Loucy (cell line): ENCODE data around the gene HSPA14.

Experiments
- H2AFZ ChIP-seq: fragments of 200-600 bp; sonication (generic); 2 replicates; pipeline ENCODE4 v1.6.0; 2016; ENCODE audit warnings: antibody characterized with exemption, mild to moderate bottlenecking, low read length, moderate library complexity
- H3F3A ChIP-seq: fragments of 200-600 bp; 2 replicates; pipeline ENCODE4 v1.6.0; 2016; ENCODE audit warnings: antibody characterized with exemption, low read depth, mild to moderate bottlenecking
- H3K27me3 ChIP-seq: fragments of 200-600 bp; sonication (generic); 2 replicates; pipeline ENCODE4 v1.6.1; 2014; ENCODE audit warnings: low read length, mild to moderate bottlenecking; ENCODE audit not compliant: insufficient read depth, poor library complexity, severe bottlenecking
- H3K36me3 ChIP-seq: fragments of 200-600 bp; sonication (generic); 2 replicates; pipeline ENCODE4 v1.6.1; 2016; ENCODE audit warnings: low read length; ENCODE audit not compliant: insufficient read depth
- H3K4me1 ChIP-seq: fragments of 200-600 bp; sonication (generic); 2 replicates; pipeline ENCODE4 v1.5.1; 2014; ENCODE audit warnings: low read length, mild to moderate bottlenecking; ENCODE audit not compliant: insufficient read depth, poor library complexity, severe bottlenecking
- H3K4me2 ChIP-seq: fragments of 200-600 bp; sonication (generic); 2 replicates; pipeline ENCODE4 v1.6.0; 2014; ENCODE audit warnings: antibody characterized with exemption, low read length, low read depth, mild to moderate bottlenecking; ENCODE audit not compliant: poor library complexity, severe bottlenecking
- H3K4me3 ChIP-seq: fragments of 200-600 bp; sonication (generic); 2 replicates; pipeline ENCODE4 v1.5.1; 2014; ENCODE audit warnings: low read length, mild to moderate bottlenecking, mixed read lengths; ENCODE audit not compliant: poor library complexity, severe bottlenecking
- H3K79me2 ChIP-seq: fragments of 200-600 bp; sonication (generic); 2 replicates; pipeline ENCODE4 v1.6.1; 2014; ENCODE audit warnings: low read length; ENCODE audit not compliant: insufficient read depth
- H3K9ac ChIP-seq: fragments of 200-600 bp; sonication (generic); 2 replicates; pipeline ENCODE4 v1.6.0; 2014; ENCODE audit warnings: mild to moderate bottlenecking, low read depth, low read length, moderate library complexity; ENCODE audit not compliant: poor library complexity, severe bottlenecking
- H3K9me2 ChIP-seq: fragments of 200-600 bp; sonication (generic); replicated peaks from 2 replicates; pipeline ENCODE4 v1.6.1; 2016; ENCODE audit warnings: low read depth, low read length, mixed read lengths
- H3K9me3 ChIP-seq: fragments of 200-600 bp; sonication (generic); 2 replicates; pipeline ENCODE4 v1.6.1; 2014; ENCODE audit warnings: mild to moderate bottlenecking, antibody characterized with exemption, low read length, low read depth; ENCODE audit not compliant: insufficient read depth
- H4K20me1 ChIP-seq: fragments of 200-600 bp; sonication (generic); 2 replicates; pipeline ENCODE4 v1.6.0; 2014; ENCODE audit warnings: antibody characterized with exemption, low read length, mild to moderate bottlenecking; ENCODE audit not compliant: insufficient read depth, poor library complexity, severe bottlenecking
- EZH2phosphoT487 ChIP-seq: fragments of 200-600 bp; IDR thresholded peaks from 2 replicates; pipeline ENCODE4 v1.6.1; 2018; ENCODE audit warnings: antibody characterized with exemption, mild to moderate bottlenecking, moderate library complexity, borderline replicate concordance
- TF ChIP-seq, protein P1 (sequence below): fragments of 200-600 bp; sonication (generic); conservative IDR thresholded peaks from 2 replicates; pipeline ENCODE4 v1.5.1; 2014; ENCODE audit warnings: mild to moderate bottlenecking, antibody characterized with exemption, low read length

The HSPA14 gene

DNA sequence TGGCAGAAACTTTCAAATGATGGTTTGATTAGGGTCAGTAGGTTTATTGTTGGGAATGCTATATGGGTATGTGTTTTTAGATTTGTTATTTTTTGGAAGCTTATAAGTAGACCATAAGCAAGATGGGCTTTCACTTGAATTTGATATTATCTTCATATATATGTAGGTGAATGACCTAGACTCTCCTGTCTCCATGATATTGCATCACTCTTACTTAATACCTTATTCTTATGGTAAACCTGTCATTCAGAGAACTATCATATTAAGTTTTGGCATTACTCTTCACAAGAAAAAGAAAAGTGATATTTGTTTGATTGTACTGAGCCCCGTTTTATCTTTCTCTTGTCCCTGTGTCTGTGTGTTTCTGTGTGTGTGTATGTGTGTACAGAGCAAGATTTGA, 17.3 kb downstream of the HSPA14 start:
- no peak overlapping the region for H3K4me2 ChIP-seq
- no peaks in the 10 kb centered on the region for H4K20me1 ChIP-seq
- no peaks in the 10 kb centered on the region for H3K79me2 ChIP-seq
- H3K27me3 ChIP-seq = no peaks in the 10 kb centered on the region
- no peak overlapping the region for H3K9ac ChIP-seq
- no peaks in the 10 kb centered on the region for H3K9me2 ChIP-seq
- peaks cover 28% of the 10 kb centered on the region for H3K36me3 ChIP-seq
- H3K4me1 ChIP-seq = no peaks in the 10 kb centered on the region
- H3K9me3 ChIP-seq = no peaks in the 10 kb centered on the region
- H3K4me3 ChIP-seq = no peak overlapping the region
- TF ChIP-seq, protein P1, sequence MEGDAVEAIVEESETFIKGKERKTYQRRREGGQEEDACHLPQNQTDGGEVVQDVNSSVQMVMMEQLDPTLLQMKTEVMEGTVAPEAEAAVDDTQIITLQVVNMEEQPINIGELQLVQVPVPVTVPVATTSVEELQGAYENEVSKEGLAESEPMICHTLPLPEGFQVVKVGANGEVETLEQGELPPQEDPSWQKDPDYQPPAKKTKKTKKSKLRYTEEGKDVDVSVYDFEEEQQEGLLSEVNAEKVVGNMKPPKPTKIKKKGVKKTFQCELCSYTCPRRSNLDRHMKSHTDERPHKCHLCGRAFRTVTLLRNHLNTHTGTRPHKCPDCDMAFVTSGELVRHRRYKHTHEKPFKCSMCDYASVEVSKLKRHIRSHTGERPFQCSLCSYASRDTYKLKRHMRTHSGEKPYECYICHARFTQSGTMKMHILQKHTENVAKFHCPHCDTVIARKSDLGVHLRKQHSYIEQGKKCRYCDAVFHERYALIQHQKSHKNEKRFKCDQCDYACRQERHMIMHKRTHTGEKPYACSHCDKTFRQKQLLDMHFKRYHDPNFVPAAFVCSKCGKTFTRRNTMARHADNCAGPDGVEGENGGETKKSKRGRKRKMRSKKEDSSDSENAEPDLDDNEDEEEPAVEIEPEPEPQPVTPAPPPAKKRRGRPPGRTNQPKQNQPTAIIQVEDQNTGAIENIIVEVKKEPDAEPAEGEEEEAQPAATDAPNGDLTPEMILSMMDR = no peak
- TF ChIP-seq EZH2phosphoT487 = no peak
- H3F3A ChIP-seq = no peaks in the 10 kb centered on the region
- no peak overlapping the region for H2AFZ ChIP-seq

GRCh38 chr10:14858338-14858960, 20.3 kb downstream of the HSPA14 start:
- H4K20me1 ChIP-seq = no peaks in the 10 kb centered on the region

DNA sequence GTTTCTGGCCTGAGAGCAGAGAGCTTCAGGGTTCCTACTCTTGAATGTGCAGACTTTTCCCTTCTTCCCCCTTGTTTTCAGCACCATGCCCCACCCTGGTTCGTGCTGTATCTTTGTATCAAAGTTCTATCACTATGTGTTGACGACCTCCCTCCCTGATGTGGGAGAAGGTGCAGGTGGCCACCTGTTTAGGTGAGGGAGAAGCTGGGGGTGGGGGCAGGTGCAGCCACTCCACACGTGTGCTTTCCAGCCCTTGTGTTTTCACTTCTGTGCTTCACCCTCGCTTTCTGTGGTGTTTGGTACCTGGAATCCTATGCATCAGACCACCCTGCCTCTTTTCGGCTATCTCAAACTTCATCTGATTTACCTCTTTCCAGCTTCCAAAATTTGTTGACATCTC, 20.9 kb downstream of the HSPA14 start:
- no peaks in the 10 kb centered on the region for H3K9me3 ChIP-seq
- H4K20me1 ChIP-seq = no peaks in the 10 kb centered on the region
- no peaks in the 10 kb centered on the region for H3K9me2 ChIP-seq
- no peak for TF ChIP-seq EZH2phosphoT487
- TF ChIP-seq, protein P1 = no peak
- H3K36me3 ChIP-seq = peaks cover 30% of the 10 kb centered on the region; the same call in 1 of the 2 replicates
- H3K4me3 ChIP-seq = no peak overlapping the region
- 0 out of 2 replicates have a peak, but pooled peaks cover 3% of the 10 kb centered on the region for H3F3A ChIP-seq
- no peak overlapping the region for H2AFZ ChIP-seq
- peaks cover 12% of the 10 kb centered on the region for H3K4me1 ChIP-seq
- no peak overlapping the region for H3K4me2 ChIP-seq
- no peaks in the 10 kb centered on the region for H3K79me2 ChIP-seq
- H3K9ac ChIP-seq = no peak overlapping the region
- H3K27me3 ChIP-seq = no peaks in the 10 kb centered on the region

More at GRCh38 chr10:14858338-14858960, 20.3 kb downstream of the HSPA14 start:
- Histone ChIP-seq H3K27me3 (no peaks in the 10 kb centered on the region), H3K9ac (no peak overlapping the region), H3K4me1 (peaks cover 6% of the 10 kb centered on the region), H3K4me3 (no peak overlapping the region), H3K4me2 (no peak overlapping the region), H3K79me2 (no peaks in the 10 kb centered on the region), H2AFZ (no peak overlapping the region), H3K36me3 (peaks cover 32% of the 10 kb centered on the region), H3K9me2 (no peaks in the 10 kb centered on the region), H3K9me3 (no peaks in the 10 kb centered on the region), H3F3A (0 out of 2 replicates have a peak, but pooled peaks cover under 1% of the 10 kb centered on the region)
- TF ChIP-seq, protein P1 = no peak
- no peak for TF ChIP-seq EZH2phosphoT487
